ENCODE results near the gene NHS. TPM values are rescaled to one million over a fixed set of nuclear protein-coding genes. Genes with fewer than 3 reads are reported as not detected.

Gene NHS
- total RNA-seq, 1 experiment from 2014 or later, result 4.6 TPM

DNA sequence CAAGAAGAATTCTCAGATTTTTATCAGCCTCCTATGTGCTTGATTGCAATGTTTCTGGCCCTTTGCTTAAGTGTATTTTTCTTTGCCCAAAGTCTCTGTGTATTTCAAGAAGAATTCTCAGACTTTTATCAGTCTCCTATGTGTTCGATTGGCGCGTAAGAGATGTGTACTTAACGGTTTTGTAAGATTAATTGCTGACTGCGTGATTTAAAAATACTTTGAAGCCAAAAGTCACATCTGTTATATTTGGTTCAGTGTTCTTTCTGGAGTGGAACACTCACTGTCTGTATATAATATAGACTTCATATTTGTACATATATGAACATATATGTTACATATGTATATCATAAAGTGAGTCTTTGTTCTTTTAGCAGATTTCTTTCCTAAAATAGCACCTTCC, 373.7 kb downstream of the NHS start:
- no peak for DNase-seq (ENCODE audit: extremely low read depth, low read depth)

DNA sequence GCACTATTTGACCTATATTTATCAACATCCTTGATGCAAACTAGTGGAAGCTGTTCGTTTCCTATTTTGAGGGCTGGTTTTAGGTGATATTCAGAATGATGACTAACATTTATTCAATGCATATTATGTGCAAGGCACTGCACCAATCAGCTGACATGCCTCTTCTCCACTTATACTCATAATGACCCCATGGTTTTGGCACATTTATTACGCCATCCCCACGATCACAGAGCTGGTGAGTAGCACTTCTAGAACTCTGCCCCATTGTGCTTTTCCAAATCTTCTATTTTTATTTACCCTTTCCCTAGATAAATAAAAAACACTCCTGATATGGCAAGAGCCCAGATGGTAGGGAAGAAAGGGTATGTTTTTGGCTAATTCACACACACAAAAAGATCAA, 375.4 kb downstream of the NHS start:
- no peak for DNase-seq (ENCODE audit: extremely low read depth, low read depth)

- DNase-seq (ENCODE audit: extremely low read depth, low read depth), result no peak
Observed at GRCh38 chrX:17758382-17758781, 383.4 kb downstream of the NHS start.

DNA sequence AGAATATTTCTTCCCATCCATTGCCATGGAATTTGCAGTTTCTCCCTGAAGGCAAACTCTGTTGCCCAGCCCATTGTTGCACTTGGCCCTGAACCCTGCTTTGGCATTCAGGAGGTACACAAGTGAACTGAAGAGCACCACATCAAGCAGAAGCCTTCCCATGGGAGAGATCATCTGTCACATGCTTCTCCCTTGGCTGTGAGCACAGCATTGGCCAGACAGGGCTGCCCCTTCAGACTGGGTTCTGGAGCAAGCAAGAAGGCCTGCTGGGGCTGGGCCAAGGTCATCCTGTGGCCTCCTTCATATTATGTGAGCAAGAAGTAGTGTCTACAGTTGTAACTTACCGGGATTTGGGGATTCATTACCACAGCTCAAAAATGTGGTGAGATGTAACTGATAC, 385.0 kb downstream of the NHS start:
- DNase-seq (ENCODE audit: extremely low read depth, low read depth), result no peak

DNA sequence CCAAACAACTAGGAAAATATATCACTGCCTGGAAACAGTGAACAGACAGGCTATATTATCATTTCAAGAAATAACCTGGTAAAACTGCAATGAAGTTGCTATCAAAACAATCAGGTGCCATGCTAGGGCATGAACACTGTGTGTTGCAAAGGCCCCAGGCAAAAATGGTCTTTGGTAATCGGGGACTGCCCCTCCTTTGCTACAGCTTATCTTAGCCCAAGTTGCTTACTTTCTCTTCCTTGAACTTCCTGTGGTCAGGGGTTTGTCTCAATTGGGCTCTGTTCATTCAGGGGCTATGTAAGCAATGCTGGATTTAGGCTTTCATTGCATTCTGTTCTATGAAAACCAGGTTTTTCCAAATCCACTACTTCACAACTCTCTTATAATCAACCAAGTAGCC, 392.7 kb downstream of the NHS start:
- no peak for DNase-seq (ENCODE audit: extremely low read depth, low read depth)

DNA sequence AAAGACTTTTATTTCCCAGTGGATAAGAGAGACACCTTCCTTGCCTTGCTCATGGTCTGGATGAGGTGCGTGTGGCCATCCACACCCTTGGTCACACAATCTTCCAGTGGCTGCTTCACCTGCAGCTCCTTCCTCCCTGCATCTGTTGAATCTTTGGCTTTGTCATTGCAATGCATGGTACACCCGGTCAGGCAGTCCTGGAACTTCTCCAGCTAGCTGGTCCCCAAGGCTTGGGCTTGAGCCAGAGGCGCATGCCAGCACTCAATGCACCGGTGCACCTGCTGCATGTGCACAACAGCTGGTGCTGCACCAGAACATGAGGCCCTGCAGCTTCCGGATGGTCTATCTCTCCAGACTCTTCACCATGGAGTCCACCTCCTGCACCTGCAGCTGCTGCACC, 394.0 kb downstream of the NHS start:
- DNase-seq (ENCODE audit: extremely low read depth, low read depth), result no peak

GRCh38 chrX:17769701-17770269, 394.8 kb downstream of the NHS start:
- no peak for DNase-seq (ENCODE audit: extremely low read depth, low read depth)

DNA sequence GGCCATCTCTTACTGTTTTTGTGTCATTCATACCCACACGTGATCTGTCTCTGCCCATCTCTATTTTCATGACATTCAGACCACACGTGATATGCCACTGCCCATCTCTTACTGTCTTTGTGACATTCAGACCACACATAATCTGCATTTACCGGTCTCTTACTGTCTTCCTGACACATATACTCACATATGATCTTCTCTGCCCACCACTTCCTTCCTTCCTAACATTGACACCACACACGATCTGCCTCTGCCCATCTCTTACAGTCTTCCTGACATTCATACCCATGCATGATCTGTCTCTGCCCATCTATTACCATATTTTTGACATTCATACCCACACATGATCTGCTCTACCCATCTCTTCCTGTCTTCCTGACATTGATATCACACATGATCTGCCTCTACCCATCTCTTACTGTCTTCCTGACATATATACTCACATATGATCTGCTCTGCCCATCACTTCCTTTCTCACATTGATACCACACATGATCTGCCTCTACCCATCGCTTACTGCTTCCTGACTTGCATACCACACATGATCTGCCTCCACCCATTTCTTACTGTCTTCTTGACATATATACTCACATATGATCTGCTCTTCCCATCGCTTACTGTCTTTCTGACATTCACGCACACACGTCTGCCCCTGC, 398.3 kb downstream of the NHS start:
- DNase-seq (ENCODE audit: extremely low read depth, low read depth), result no peak

DNA sequence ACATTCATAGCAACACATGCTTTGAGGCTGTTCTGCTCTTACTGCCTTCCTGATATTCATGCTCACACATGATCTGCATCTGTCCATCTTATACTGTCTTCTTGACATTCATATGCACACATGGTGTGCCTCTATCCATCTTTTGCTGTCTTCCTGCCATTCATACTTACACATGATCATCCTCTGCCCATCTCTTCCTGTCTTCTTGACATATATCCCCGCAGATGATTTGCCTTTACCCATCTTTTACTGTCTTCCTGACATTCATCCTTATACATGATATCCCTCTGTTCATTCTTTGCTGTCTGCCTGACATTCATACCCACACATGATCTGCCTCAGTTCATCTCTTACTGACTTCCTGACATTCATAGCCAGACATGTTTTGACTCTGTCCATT, 399.1 kb downstream of the NHS start:
- no peak for DNase-seq (ENCODE audit: extremely low read depth, low read depth)

DNA sequence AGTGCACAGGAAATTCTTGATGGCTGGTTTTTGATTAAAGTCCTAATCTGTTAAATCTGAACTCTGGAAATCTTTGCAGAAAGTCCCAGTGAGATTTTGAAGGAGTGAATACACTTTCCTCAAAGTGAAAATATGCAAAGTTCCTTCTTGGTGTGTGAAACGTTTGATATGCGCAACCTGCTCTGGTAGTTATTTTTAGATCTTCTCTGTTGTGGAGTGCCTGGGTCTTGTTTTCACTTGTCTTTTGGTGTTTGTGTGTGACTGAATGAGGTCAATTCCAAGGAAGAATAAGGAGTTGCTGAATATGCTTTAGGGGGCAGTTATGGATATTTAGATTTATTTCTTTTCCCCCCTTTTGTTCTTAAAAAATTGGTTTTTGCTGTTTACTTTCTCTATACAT, 404.0 kb downstream of the NHS start:
- no peak for DNase-seq (ENCODE audit: extremely low read depth, low read depth)

DNA sequence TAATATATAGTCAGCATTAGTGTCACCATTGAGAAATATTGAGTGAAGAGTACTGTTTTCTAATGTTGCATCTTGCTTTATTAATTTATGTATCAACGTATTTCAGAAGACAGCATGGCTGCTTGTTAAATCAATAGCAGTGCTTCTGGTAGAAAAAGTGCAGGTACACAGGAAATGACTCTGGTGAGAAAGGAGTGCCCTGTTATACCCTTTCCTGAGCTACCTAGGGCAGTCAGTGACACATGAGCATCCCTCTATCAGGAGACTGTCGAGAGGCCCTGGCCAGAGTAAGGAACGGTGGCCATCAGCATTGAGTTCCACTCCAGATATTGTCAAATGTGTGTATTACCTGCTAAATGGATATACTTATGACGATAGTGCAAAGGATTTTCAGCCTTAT, 404.4 kb downstream of the NHS start:
- DNase-seq (ENCODE audit: extremely low read depth, low read depth), result no peak

Small RNA genes lying within 50 kb of the gene (small RNA-seq; reads per million reads assigned to genes)
- gene MIR4768 (0 to 0.18 reads per million in 2 experiments), gene RF01210 (0.02 to 0.06 reads per million in 2 experiments)
